Tibial artery (tissue), 4 donors: ENCODE measurements around the gene SLC20A1.
"Not testable (repeated sequence)": the region's sequence is repeated elsewhere in the genome, so short reads cannot be mapped to it uniquely, and the experiment has no call there.

Experiments
- DNase-seq, 2 donors: peaks; one replicate each; pipeline ENCODE4 v3.0.0-alpha.2; 2019
- H3K27ac ChIP-seq, 2 donors: fragments of 200-600 bp; sonication (generic) in 1 of 2; 1 replicate in 1 of 2; 2 replicates in 1 of 2; pipeline ENCODE4 v1.5.1; 2018 to 2019; ENCODE audit warnings: mild to moderate bottlenecking in 1 of 2
- H3K27me3 ChIP-seq, 2 donors: fragments of 200-600 bp; sonication (generic) in 1 of 2; one replicate each; pipeline versions ENCODE4 v1.5.1 to v1.6.0; 2016 to 2019
- H3K36me3 ChIP-seq, 3 donors: fragments of 200-600 bp; sonication (generic) in 2 of 3; one replicate each; pipeline ENCODE4 v1.5.1; 2016 to 2019; ENCODE audit warnings: mild to moderate bottlenecking in 2 of 3
- H3K4me1 ChIP-seq, 4 donors: fragments of 200-600 bp; sonication (generic) in 2 of 4; 1 replicate in 3 of 4; 2 replicates in 1 of 4; pipeline ENCODE4 v1.5.1; 2016 to 2019
- H3K4me3 ChIP-seq, 2 donors: fragments of 200-600 bp; sonication (generic) in 1 of 2; 1 replicate in 1 of 2; 2 replicates in 1 of 2; pipeline ENCODE4 v1.5.1; 2018 to 2019; ENCODE audit warnings: mild to moderate bottlenecking in 2 of 2
- H3K9me3 ChIP-seq, 3 donors: fragments of 200-600 bp; sonication (generic) in 1 of 3; one replicate each; pipeline ENCODE4 v1.5.1; 2016 to 2019
- intact Hi-C: fragments of 100-400 bp; cut with DNase I; formaldehyde crosslinking; loops from one replicate; pipeline ENCODE4 v1.15.0; 2023; ENCODE audit warnings: low total_unique reads
- TF ChIP-seq, protein P1 (sequence below), 2 experiments: fragments of 200-600 bp in 1 of 2; fragments of 450-650 bp in 1 of 2; IDR thresholded peaks; one replicate each; pipeline ENCODE4 v1.5.1; 2017 to 2019; ENCODE audit warnings: antibody characterized with exemption in 2 of 2, mild to moderate bottlenecking in 1 of 2, moderate library complexity in 1 of 2

The SLC20A1 gene

GRCh38 chr2:112706170-112706664, 60.5 kb downstream of the SLC20A1 start:
- Histone ChIP-seq H3K27ac (no peak overlapping the region), H3K4me3 (no peak overlapping the region), H3K36me3 (no peaks in the 10 kb centered on the region), H3K9me3 (no peaks in the 10 kb centered on the region), H3K27me3 (peaks cover 0 to 3% of the 10 kb centered on the region in 2 donors), H3K4me1 (no peaks in the 10 kb centered on the region)
- DNase-seq: no peak
- TF ChIP-seq, protein P1, sequence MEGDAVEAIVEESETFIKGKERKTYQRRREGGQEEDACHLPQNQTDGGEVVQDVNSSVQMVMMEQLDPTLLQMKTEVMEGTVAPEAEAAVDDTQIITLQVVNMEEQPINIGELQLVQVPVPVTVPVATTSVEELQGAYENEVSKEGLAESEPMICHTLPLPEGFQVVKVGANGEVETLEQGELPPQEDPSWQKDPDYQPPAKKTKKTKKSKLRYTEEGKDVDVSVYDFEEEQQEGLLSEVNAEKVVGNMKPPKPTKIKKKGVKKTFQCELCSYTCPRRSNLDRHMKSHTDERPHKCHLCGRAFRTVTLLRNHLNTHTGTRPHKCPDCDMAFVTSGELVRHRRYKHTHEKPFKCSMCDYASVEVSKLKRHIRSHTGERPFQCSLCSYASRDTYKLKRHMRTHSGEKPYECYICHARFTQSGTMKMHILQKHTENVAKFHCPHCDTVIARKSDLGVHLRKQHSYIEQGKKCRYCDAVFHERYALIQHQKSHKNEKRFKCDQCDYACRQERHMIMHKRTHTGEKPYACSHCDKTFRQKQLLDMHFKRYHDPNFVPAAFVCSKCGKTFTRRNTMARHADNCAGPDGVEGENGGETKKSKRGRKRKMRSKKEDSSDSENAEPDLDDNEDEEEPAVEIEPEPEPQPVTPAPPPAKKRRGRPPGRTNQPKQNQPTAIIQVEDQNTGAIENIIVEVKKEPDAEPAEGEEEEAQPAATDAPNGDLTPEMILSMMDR (IDR thresholded peaks at IDR 0.05): no peak
- intact Hi-C loops: no loop called here

GRCh38 chr2:112706947-112707346, 61.2 kb downstream of the SLC20A1 start:
- not testable (repeated sequence) for H3K27ac ChIP-seq, DNase-seq
- intact Hi-C loops: loop anchor here (1.0 kb wide), 1 partner anchor 48 kb away; no protein-coding TSS in a partner anchor

GRCh38 chr2:112708968-112709367, 63.2 kb downstream of the SLC20A1 start:
- TF ChIP-seq, protein P1 (IDR thresholded peaks at IDR 0.05): no peak
- no peak for DNase-seq
- intact Hi-C loops: no loop called here
- Histone ChIP-seq H3K9me3 (no peaks in the 10 kb centered on the region), H3K4me1 (no peaks in the 10 kb centered on the region), H3K4me3 (no peak overlapping the region), H3K27me3 (peaks cover 0 to 5% of the 10 kb centered on the region in 2 donors), H3K36me3 (no peaks in the 10 kb centered on the region), H3K27ac (no peak overlapping the region)

More at GRCh38 chr2:112706947-112707346, 61.2 kb downstream of the SLC20A1 start:
- not testable (repeated sequence) for H3K36me3 ChIP-seq, H3K4me1 ChIP-seq, H3K27me3 ChIP-seq, H3K9me3 ChIP-seq, H3K4me3 ChIP-seq

- Histone ChIP-seq H3K4me1 (no peaks in the 10 kb centered on the region), H3K27me3 (peaks cover 0 to 5% of the 10 kb centered on the region in 2 donors), H3K9me3 (no peaks in the 10 kb centered on the region), H3K36me3 (no peaks in the 10 kb centered on the region), H3K27ac (no peak overlapping the region), H3K4me3 (no peak overlapping the region)
- TF ChIP-seq, protein P1 (IDR thresholded peaks at IDR 0.05): no peak
- no peak for DNase-seq
- intact Hi-C loops: no loop called here
These were observed 64.0 kb downstream of the SLC20A1 start for GRCh38 chr2:112709703-112710102.

DNA sequence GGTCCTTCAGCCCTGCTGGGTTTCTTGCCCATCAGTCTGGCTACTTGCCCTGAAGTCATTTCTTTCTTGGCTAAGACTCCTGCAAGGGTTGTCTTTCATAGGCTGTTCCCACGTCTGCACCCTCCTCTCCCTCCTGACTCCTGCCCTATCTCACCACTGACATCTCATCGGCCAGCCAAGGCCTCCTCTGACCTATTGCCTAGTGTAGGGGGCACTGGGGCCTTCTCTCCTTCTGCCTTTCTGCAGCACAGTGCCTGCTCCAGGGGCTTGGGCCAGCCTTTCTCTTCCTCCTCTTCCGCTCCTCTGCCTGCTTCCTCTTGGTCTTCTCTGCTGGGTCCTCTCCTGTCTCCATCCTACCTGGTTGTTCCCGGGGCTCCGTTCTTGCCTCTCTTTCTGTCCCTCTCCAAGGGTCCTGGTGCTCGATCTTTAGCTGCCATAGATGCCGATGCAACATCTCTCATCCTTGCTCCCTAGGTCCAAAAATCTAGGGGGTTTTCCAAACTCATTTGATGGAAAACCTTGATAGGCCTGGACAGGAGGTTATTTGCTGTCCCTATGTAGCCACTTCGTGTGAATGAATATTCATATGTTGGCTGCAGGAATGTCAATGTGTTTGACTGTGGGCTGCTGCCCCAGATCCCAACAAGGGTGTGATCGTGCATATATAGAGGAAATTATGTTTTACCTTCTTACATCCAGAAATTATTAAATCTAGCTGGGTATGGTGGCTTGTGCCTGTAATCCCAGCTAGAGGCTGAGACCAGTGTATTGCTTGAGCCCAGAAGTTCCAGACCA, 65.4 kb downstream of the SLC20A1 start:
- intact Hi-C loops: no loop called here
- Histone ChIP-seq H3K9me3 (no peaks in the 10 kb centered on the region), H3K27ac (no peak overlapping the region), H3K36me3 (no peaks in the 10 kb centered on the region), H3K27me3 (peaks cover 0 to 5% of the 10 kb centered on the region in 2 donors), H3K4me3 (no peak overlapping the region), H3K4me1 (no peaks in the 10 kb centered on the region)
- TF ChIP-seq, protein P1 (IDR thresholded peaks at IDR 0.05): no peak
- no peak for DNase-seq

DNA sequence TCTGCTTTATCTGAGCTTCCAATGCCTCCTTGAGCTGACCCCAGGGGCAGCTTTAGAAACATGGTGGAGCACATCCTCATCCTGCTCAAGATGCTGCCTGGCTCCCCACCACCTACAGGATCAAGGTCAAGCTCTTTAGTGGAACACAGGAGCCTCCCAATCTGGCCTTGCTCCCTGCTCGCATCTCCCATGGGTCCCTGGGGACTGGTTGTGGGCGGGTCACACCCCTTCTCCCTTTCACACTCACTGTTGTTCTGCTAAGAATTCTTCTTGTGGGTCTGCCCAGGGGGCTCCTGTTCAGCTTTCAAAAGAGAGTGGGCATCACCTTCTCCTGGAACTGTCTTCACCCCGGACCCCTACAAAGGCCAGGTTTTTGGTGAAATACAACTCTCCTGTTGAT, 66.7 kb downstream of the SLC20A1 start:
- H3K27ac ChIP-seq: no peak overlapping the region
- TF ChIP-seq, protein P1 (IDR thresholded peaks at IDR 0.05): no peak
- no peaks in the 10 kb centered on the region for H3K36me3 ChIP-seq
- H3K9me3 ChIP-seq: no peaks in the 10 kb centered on the region
- no peak for DNase-seq
- no peak overlapping the region for H3K4me3 ChIP-seq
- intact Hi-C loops: no loop called here
- H3K27me3 ChIP-seq: peaks cover 0 to 3% of the 10 kb centered on the region in 2 donors
- H3K4me1 ChIP-seq: no peaks in the 10 kb centered on the region
